ENCODE results near the gene PDLIM5. TPM values are rescaled to one million over a fixed set of nuclear protein-coding genes. Genes with fewer than 3 reads are reported as not detected.

Gene PDLIM5
- total and polyA plus RNA-seq, 2 of the 8 experiments (the other 6 are each of a cell fraction or from before 2014, with no cell fraction given) = 37.3 to 62.1 TPM

GRCh38 chr4:94546949-94547348, 95.2 kb downstream of the PDLIM5 start:
- Histone ChIP-seq H3K56ac (replicated peaks; ENCODE audit: insufficient read length, low read depth, low read length) (no peak overlapping the region), H3K9ac (replicated peaks in 1 of 4; ENCODE audit: extremely low read depth in 1 of 4, low read depth in 3 of 4, low read length in 3 of 4) (no peak overlapping the region), H4K20me1 (replicated peaks in 1 of 2; ENCODE audit: control insufficient read depth in 1 of 2, insufficient read depth in 2 of 2, low read length in 2 of 2) (no peaks in the 10 kb centered on the region), H3K27ac (ENCODE audit: low read depth, low read length) (no peak overlapping the region), H2BK12ac (ENCODE audit: low read depth, low read length) (no peak overlapping the region), H4K8ac (ENCODE audit: extremely low read depth, insufficient read depth, low read length) (no peak overlapping the region), H3K14ac (ENCODE audit: insufficient read length) (no peak overlapping the region), H2BK20ac (ENCODE audit: low read length) (no peak overlapping the region), H4K5ac (ENCODE audit: insufficient read length, low read depth, low read length) (no peak overlapping the region), H3K4me1 (replicated peaks in 1 of 4; ENCODE audit: control insufficient read depth in 3 of 4, insufficient read depth in 4 of 4, low read length in 3 of 4) (peaks cover 0 to 4% (median 0%) of the 10 kb centered on the region in 4 experiments; a peak in 1 of 7 replicates), H3K36me3 (ENCODE audit: control insufficient read depth in 2 of 4, insufficient read depth in 4 of 4, low read length in 3 of 4) (no peaks in the 10 kb centered on the region), H3K79me1 (ENCODE audit: low read depth, low read length) (no peaks in the 10 kb centered on the region), H3K79me2 (ENCODE audit: control insufficient read depth in 1 of 2, insufficient read depth in 2 of 2, low read length in 2 of 2) (peaks cover 0 to 5% of the 10 kb centered on the region in 2 experiments; a peak in 3 of 4 replicates), H3K23me2 (ENCODE audit: low read depth, low read length) (no peaks in the 10 kb centered on the region), H3K9me3 (ENCODE audit: insufficient read depth in 2 of 2, low read depth in 1 of 2, low read length in 1 of 2) (no peaks in the 10 kb centered on the region), H3K23ac (ENCODE audit: insufficient read length) (no peak overlapping the region), H2BK120ac (replicated peaks; ENCODE audit: low read depth, low read length) (no peak overlapping the region), H2AK5ac (ENCODE audit: low read depth, low read length) (no peak overlapping the region), H3K4me2 (ENCODE audit: insufficient read depth in 1 of 2, low read depth in 2 of 2, low read length in 2 of 2) (no peak overlapping the region), H3K4me3 (ENCODE audit: extremely low read depth in 1 of 4, insufficient read depth in 2 of 4, low read depth in 3 of 4, low read length in 4 of 4) (no peak overlapping the region), H2AFZ (ENCODE audit: low read length) (no peak overlapping the region), H3K4ac (replicated peaks; ENCODE audit: insufficient read length, low read depth, low read length) (no peak overlapping the region), H2BK15ac (ENCODE audit: low read length) (no peak overlapping the region), H2BK5ac (ENCODE audit: low read depth, low read length) (no peak overlapping the region), H4K91ac (replicated peaks; ENCODE audit: insufficient read length, low read length) (no peak overlapping the region), H3K27me3 (replicated peaks in 1 of 4; ENCODE audit: control insufficient read depth in 3 of 4, extremely low read depth in 1 of 4, insufficient read depth in 3 of 4, low read length in 3 of 4) (no peaks in the 10 kb centered on the region), H3K18ac (ENCODE audit: extremely low read depth, low read length) (no peak overlapping the region; the same call in 1 of the 2 replicates)
- no peak for FAIRE-seq
- WGBS, 2 experiments (ENCODE audit: extremely low coverage in 1 of 2, insufficient coverage in 1 of 2, insufficient read length in 1 of 2, insufficient replicate concordance in 2 of 2, low coverage in 1 of 2, low lambda C conversion rate in 2 of 2, missing lambda C conversion rate in 1 of 2) = 92% methylated on average over 3 of the region's 3 CpGs; no CpG with 5 or more reads in 1 of the 2 experiments
- ChIA-PET CTCF (ENCODE audit: partially characterized antibody) (no interaction called here), POLR2A (ENCODE audit: partially characterized antibody) (no interaction called here)
- no peak for DNase-seq (ENCODE audit: low read depth in 1 of 2, low spot score in 2 of 2)
- no peak for TF ChIP-seq SP4 (IDR thresholded peaks at IDR 0.05; ENCODE audit: low read length)
- no peak for TF ChIP-seq ZNF274 (IDR thresholded peaks at IDR 0.05; ENCODE audit: borderline replicate concordance, extremely low read depth, low read length)
- TF ChIP-seq CHD2 (IDR thresholded peaks at IDR 0.05; ENCODE audit: low read length) = no peak
- TF ChIP-seq HDAC2 (IDR thresholded peaks at IDR 0.05; ENCODE audit: borderline replicate concordance in 1 of 2, low read depth in 2 of 2, low read length in 2 of 2) = no peak
- no peak for TF ChIP-seq BCL11A (IDR thresholded peaks at IDR 0.05; ENCODE audit: low read depth in 2 of 2, low read length in 2 of 2)
- no peak for TF ChIP-seq CBX5 (IDR thresholded peaks at IDR 0.05; ENCODE audit: low read depth, low read length)
- TF ChIP-seq NANOG (IDR thresholded peaks at IDR 0.05; ENCODE audit: insufficient read depth, low read depth, low read length, poor library complexity, severe bottlenecking) = no peak
- no peak for TF ChIP-seq TAF1 (IDR thresholded peaks at IDR 0.05; ENCODE audit: low read depth, low read length)
- no peak for TF ChIP-seq CREB1 (IDR thresholded peaks at IDR 0.05)
- TF ChIP-seq SRF (IDR thresholded peaks at IDR 0.05; ENCODE audit: low read depth, low read length) = no peak

Measured in H1 (cell line).